GM18951 (cell line): ENCODE data around the gene FICD.
"Not testable (repeated sequence)": the region's sequence is repeated elsewhere in the genome, so short reads cannot be mapped to it uniquely, and the experiment has no call there.

ENCODE experiments used
- POLR2A ChIP-seq: IDR thresholded peaks from 4 replicates; pipeline ENCODE4 v1.6.1; 2011; ENCODE audit warnings: mild to moderate bottlenecking; ENCODE audit not compliant: insufficient read length, insufficient read depth; ENCODE audit errors: extremely low read depth
- in situ Hi-C: fragments of 300-500 bp; cut with MboI; formaldehyde crosslinking; loops from one replicate; pipeline ENCODE4 v1.12.0; 2022; ENCODE audit warnings: low sequenced_read_pairs, mixed read lengths, inconsistent platforms; ENCODE audit not compliant: unreplicated experiment

The FICD gene

GRCh38 chr12:108484431-108484830, 30.6 kb upstream of the FICD start:
- no peak for TF ChIP-seq POLR2A
- in situ Hi-C loops = no loop called here

- no peak for TF ChIP-seq POLR2A
- in situ Hi-C loops = no loop called here
These were observed 30.2 kb upstream of the FICD start for GRCh38 chr12:108484845-108485244.

GRCh38 chr12:108485371-108485770, 29.7 kb upstream of the FICD start:
- in situ Hi-C loops = not testable (repeated sequence)

GRCh38 chr12:108487029-108487428, 28.0 kb upstream of the FICD start:
- in situ Hi-C loops = not testable (repeated sequence)

GRCh38 chr12:108491256-108491655, 23.8 kb upstream of the FICD start:
- in situ Hi-C loops = no loop called here
- no peak for TF ChIP-seq POLR2A

GRCh38 chr12:108495054-108495453, 20.0 kb upstream of the FICD start:
- in situ Hi-C loops = no loop called here
- TF ChIP-seq POLR2A = no peak

- no peak for TF ChIP-seq POLR2A
- in situ Hi-C loops = no loop called here
These were observed 19.1 kb upstream of the FICD start for GRCh38 chr12:108495823-108496579.

- TF ChIP-seq POLR2A = no peak
- in situ Hi-C loops = no loop called here
These were observed 16.9 kb upstream of the FICD start for GRCh38 chr12:108498136-108498535.

GRCh38 chr12:108502922-108503321, 12.2 kb upstream of the FICD start:
- in situ Hi-C loops = no loop called here

GRCh38 chr12:108505129-108505528, 9.9 kb upstream of the FICD start:
- in situ Hi-C loops = no loop called here
- TF ChIP-seq POLR2A = no peak

More at GRCh38 chr12:108502922-108503321, 12.2 kb upstream of the FICD start:
- no peak for TF ChIP-seq POLR2A

GRCh38 chr12:108507971-108508642, 7.0 kb upstream of the FICD start:
- TF ChIP-seq POLR2A = no peak

GRCh38 chr12:108509806-108510205, 5.3 kb upstream of the FICD start:
- no peak for TF ChIP-seq POLR2A
- in situ Hi-C loops = no loop called here

More at GRCh38 chr12:108507971-108508642, 7.0 kb upstream of the FICD start:
- in situ Hi-C loops = no loop called here

- TF ChIP-seq POLR2A = no peak
- in situ Hi-C loops = no loop called here
These were observed 4.2 kb upstream of the FICD start for GRCh38 chr12:108510836-108511235.
